PC-9 (cell line): Measurements from ENCODE around the gene PLAC1. TPM values are rescaled to one million over a fixed set of nuclear protein-coding genes. Genes with fewer than 3 reads are reported as not detected.

Experiments used
- BruUV-seq: library from RNA; stranded (reverse); fragments of 400-500 nt; replicated peaks from 2 replicates; lab custom pipeline; 2021; lab: Mats Ljungman, UMichigan
- CTCF ChIA-PET: fragments of 300-600 bp; sonication (Branson Sonifier 250); formaldehyde crosslinking; loops from one replicate; lab custom pipeline; 2022; ENCODE audit warnings: antibody characterized with exemption; lab: Charles Lee
- POLR2A ChIA-PET: fragments of 300-600 bp; sonication (Branson Sonifier 250); formaldehyde crosslinking; loops from one replicate; lab custom pipeline; 2022; ENCODE audit warnings: antibody characterized with exemption; ENCODE audit not compliant: unreplicated experiment; lab: Charles Lee
- DNase-seq, 2 experiments: peaks; one replicate each; pipeline versions ENCODE4 v3.0.0 to v3.0.0-alpha.2; 2015 to 2022; ENCODE audit warnings: mixed read lengths in 1 of 2
- H2AFZ ChIP-seq: fragments of 200-600 bp; sonication (generic); 2 replicates; pipeline ENCODE4 v1.8.1; 2017; ENCODE audit warnings: antibody characterized with exemption
- H3F3A ChIP-seq: fragments of 200-600 bp; sonication (generic); 2 replicates; pipeline ENCODE4 v1.8.1; 2017; ENCODE audit warnings: antibody characterized with exemption, mild to moderate bottlenecking, low read depth; ENCODE audit not compliant: insufficient read depth
- H3K27ac ChIP-seq: fragments of 200-600 bp; sonication (generic); 2 replicates; pipeline ENCODE4 v1.6.1; 2016; ENCODE audit warnings: mixed run types
- H3K27me3 ChIP-seq: fragments of 200-600 bp; sonication (generic); 2 replicates; pipeline ENCODE4 v1.6.1; 2016; ENCODE audit warnings: low read depth, mixed run types; ENCODE audit not compliant: insufficient read depth
- H3K36me3 ChIP-seq: fragments of 200-600 bp; sonication (generic); 2 replicates; pipeline ENCODE4 v1.6.1; 2016; ENCODE audit warnings: low read depth, mixed run types
- H3K4me1 ChIP-seq: fragments of 200-600 bp; sonication (generic); replicated peaks from 2 replicates; pipeline ENCODE4 v1.6.1; 2016; ENCODE audit warnings: mixed run types; ENCODE audit not compliant: insufficient read depth
- H3K4me2 ChIP-seq: fragments of 200-600 bp; sonication (generic); 2 replicates; pipeline ENCODE4 v1.6.1; 2017; ENCODE audit warnings: mixed run types
- H3K4me3 ChIP-seq: fragments of 200-600 bp; sonication (generic); 2 replicates; pipeline ENCODE4 v1.6.1; 2016; ENCODE audit warnings: mixed run types
- H3K79me2 ChIP-seq: fragments of 200-600 bp; sonication (generic); 2 replicates; pipeline ENCODE4 v1.6.1; 2017; ENCODE audit warnings: low read depth, mixed run types
- H3K9me2 ChIP-seq: fragments of 200-600 bp; sonication (generic); 2 replicates; pipeline ENCODE4 v1.8.1; 2017; ENCODE audit warnings: mild to moderate bottlenecking; ENCODE audit not compliant: insufficient read depth
- H3K9me3 ChIP-seq: fragments of 200-600 bp; sonication (generic); 2 replicates; pipeline ENCODE4 v1.8.1; 2016; ENCODE audit warnings: low read depth; ENCODE audit not compliant: insufficient read depth
- H4K20me1 ChIP-seq: fragments of 200-600 bp; sonication (generic); 2 replicates; pipeline ENCODE4 v1.8.1; 2017; ENCODE audit not compliant: insufficient read depth
- EZH2 ChIP-seq: fragments of 200-600 bp; sonication (generic); IDR thresholded peaks from 2 replicates; pipeline ENCODE4 v1.8.0; 2017; ENCODE audit warnings: antibody characterized with exemption, low read depth
- intact Hi-C: fragments of 100-400 bp; cut with micrococcal nuclease; formaldehyde crosslinking; loops from one replicate; pipeline ENCODE4 v1.10.0; 2022; ENCODE audit not compliant: unreplicated experiment
- total RNA-seq: library from RNA; stranded (reverse); gene quantifications from 2 replicates; pipeline ENCODE4 v1.2.3, GENCODE V29; 2021
- TF ChIP-seq, protein P1 (sequence below): fragments of 200-600 bp; sonication (generic); conservative IDR thresholded peaks from 2 replicates; pipeline ENCODE4 v1.6.1; 2017; ENCODE audit warnings: mixed run types, antibody characterized with exemption, mild to moderate bottlenecking, moderate library complexity

The PLAC1 gene
- total RNA-seq, 1 experiment from 2014 or later, result 2.1 TPM

DNA sequence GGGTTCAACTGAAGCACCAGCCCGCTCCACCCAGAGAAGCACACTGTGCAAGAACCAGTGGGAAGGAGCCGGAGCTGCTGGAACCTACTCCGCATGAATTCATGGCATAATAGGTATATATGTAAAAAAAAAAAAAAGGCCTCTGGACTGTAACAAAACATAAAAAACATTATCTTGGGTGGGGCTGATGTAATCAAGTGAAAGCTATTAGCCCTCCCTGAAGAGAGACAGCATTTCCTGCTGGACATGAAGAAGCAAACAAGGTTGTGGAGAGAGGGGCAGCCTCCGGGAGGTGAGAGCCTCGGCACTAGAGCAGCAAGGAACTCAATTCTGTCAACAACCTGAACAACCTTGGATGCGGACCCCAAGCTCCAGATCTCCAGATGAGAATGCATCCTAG, 50.7 kb downstream of the PLAC1 start:
- H3K36me3 ChIP-seq, result no peaks in the 10 kb centered on the region
- CTCF ChIA-PET, result no interaction called here
- BruUV-seq, result no TSS peak
- H3F3A ChIP-seq, result peaks cover 14% of the 10 kb centered on the region; the same call in 1 of the 2 replicates
- no peak overlapping the region for H2AFZ ChIP-seq
- no peak overlapping the region for H3K4me2 ChIP-seq
- no peak overlapping the region for H3K27ac ChIP-seq
- H3K9me2 ChIP-seq, result no peaks in the 10 kb centered on the region
- DNase-seq, result no peak
- intact Hi-C loops, result no loop called here
- POLR2A ChIA-PET, result no interaction called here
- TF ChIP-seq, protein P1, sequence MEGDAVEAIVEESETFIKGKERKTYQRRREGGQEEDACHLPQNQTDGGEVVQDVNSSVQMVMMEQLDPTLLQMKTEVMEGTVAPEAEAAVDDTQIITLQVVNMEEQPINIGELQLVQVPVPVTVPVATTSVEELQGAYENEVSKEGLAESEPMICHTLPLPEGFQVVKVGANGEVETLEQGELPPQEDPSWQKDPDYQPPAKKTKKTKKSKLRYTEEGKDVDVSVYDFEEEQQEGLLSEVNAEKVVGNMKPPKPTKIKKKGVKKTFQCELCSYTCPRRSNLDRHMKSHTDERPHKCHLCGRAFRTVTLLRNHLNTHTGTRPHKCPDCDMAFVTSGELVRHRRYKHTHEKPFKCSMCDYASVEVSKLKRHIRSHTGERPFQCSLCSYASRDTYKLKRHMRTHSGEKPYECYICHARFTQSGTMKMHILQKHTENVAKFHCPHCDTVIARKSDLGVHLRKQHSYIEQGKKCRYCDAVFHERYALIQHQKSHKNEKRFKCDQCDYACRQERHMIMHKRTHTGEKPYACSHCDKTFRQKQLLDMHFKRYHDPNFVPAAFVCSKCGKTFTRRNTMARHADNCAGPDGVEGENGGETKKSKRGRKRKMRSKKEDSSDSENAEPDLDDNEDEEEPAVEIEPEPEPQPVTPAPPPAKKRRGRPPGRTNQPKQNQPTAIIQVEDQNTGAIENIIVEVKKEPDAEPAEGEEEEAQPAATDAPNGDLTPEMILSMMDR, result no peak
- TF ChIP-seq EZH2, result no peak
- peaks cover 2% of the 10 kb centered on the region for H3K9me3 ChIP-seq
- H3K27me3 ChIP-seq, result no peaks in the 10 kb centered on the region
- peaks cover 23% of the 10 kb centered on the region for H3K4me1 ChIP-seq
- H3K79me2 ChIP-seq, result no peaks in the 10 kb centered on the region
- H4K20me1 ChIP-seq, result no peaks in the 10 kb centered on the region
- H3K4me3 ChIP-seq, result no peak overlapping the region

DNA sequence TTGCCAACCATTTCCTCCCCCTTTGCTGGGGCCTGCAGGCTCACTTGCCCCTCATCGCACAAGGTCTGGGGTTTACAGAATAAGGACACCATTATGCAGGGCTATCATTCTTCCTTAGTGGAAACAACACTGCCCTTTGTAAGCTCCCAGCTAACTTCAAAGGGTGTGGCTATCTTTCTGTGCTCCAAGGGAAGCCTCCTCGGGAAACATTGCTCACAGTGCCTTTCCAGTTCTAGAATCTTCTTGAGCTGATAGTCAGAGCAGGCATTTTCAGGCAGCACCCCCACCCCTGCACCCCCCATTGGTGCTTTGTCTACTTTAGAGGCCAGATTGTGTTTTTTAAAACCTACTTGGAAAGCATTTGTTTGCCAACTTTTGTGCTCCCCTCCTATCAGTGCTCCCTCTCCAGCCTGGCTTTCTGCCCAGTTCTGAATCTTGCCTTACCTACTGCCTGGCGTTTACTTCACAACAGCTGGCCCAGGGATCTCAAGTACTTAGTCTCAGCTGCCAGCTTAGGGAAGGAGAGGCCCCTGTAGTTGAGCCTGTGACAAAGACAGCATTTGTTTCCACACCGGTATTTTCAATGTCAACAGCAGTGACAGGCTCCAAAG, 53.5 kb downstream of the PLAC1 start:
- Histone ChIP-seq H3K9me3 (peaks cover 5% of the 10 kb centered on the region), H3K4me3 (no peak overlapping the region), H2AFZ (peak overlapping the region; percentile 36; the same call in 1 of the 2 replicates), H3K36me3 (no peaks in the 10 kb centered on the region), H4K20me1 (no peaks in the 10 kb centered on the region), H3K4me1 (peaks cover 35% of the 10 kb centered on the region), H3K27me3 (no peaks in the 10 kb centered on the region), H3F3A (peaks cover 14% of the 10 kb centered on the region; the same call in 1 of the 2 replicates), H3K4me2 (peak overlapping the region; percentile 46), H3K9me2 (no peaks in the 10 kb centered on the region), H3K79me2 (no peaks in the 10 kb centered on the region), H3K27ac (peak overlapping the region; percentile 85)
- no TSS peak for BruUV-seq
- CTCF ChIA-PET, result interaction anchor here (1.2 kb wide), 1 partner anchor 160 kb away, joined by 5 read pairs; no protein-coding TSS in a partner anchor
- POLR2A ChIA-PET, result no interaction called here
- TF ChIP-seq, protein P1, result no peak
- intact Hi-C loops, result no loop called here
- DNase-seq, result no peak

DNA sequence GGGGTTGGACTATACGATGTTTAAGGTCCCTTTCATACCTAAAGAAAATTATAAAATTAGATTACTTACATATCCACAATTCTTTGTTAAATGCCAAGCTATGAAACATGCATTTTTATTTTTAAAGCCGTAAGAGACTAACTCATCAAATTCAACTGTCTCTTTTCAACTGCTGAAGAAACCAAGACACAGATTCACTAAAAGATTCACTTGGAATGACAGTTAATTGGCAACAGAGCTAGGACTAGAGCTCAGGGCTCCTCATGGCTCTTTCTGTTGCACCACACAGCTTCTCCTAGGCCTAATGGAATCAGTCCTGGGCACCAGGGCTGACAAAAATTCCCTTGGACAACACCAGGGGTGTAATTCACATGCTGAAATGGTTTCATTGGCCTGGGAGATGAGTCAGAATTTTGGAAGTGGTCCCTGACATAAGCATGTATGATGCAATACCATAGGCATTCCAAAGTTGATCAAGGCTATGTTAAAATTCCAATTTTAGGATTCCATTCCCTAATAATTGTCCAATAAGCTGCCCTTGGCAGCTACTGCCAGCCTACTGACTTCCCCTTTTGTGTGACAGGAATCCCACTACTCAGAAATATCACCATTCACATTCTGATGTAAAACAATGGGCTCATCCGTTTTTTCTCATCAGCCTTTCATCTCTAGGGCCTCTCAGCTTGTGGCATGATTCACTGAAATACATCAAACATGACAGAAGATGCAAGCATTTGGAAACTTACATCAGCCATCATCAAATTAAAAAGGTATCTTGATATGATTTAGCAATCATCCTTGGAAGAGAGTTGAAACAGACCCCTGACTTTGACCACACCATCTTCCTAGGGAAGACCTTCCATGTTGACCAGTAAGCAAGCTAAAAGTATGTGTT, 54.2 kb downstream of the PLAC1 start:
- Histone ChIP-seq H3K36me3 (no peaks in the 10 kb centered on the region), H3K27me3 (no peaks in the 10 kb centered on the region), H3K4me2 (peak overlapping the region; percentile 46), H4K20me1 (no peaks in the 10 kb centered on the region), H3K4me1 (peaks cover 35% of the 10 kb centered on the region), H3K79me2 (no peaks in the 10 kb centered on the region), H3K4me3 (no peak overlapping the region), H2AFZ (peak overlapping the region; percentile 36; the same call in 1 of the 2 replicates), H3K9me2 (no peaks in the 10 kb centered on the region), H3K9me3 (peaks cover 5% of the 10 kb centered on the region), H3F3A (peaks cover 14% of the 10 kb centered on the region; the same call in 1 of the 2 replicates), H3K27ac (peak overlapping the region; percentile 85)
- ChIA-PET POLR2A (no interaction called here), CTCF (interaction anchor here (1.2 kb wide), 1 partner anchor 160 kb away, joined by 5 read pairs; no protein-coding TSS in a partner anchor)
- BruUV-seq, result no TSS peak
- DNase-seq, result peak in 1 of 2 experiments; percentile 60
- intact Hi-C loops, result no loop called here
- no peak for TF ChIP-seq EZH2
- TF ChIP-seq, protein P1, result peak; percentile 19; the same call in 1 of the 2 replicates
